Measurements from ENCODE around the gene SAMD4A.
A peak's percentile ranks its signal among the peaks of the same experiment; 100 is the strongest.

Gene SAMD4A

DNA sequence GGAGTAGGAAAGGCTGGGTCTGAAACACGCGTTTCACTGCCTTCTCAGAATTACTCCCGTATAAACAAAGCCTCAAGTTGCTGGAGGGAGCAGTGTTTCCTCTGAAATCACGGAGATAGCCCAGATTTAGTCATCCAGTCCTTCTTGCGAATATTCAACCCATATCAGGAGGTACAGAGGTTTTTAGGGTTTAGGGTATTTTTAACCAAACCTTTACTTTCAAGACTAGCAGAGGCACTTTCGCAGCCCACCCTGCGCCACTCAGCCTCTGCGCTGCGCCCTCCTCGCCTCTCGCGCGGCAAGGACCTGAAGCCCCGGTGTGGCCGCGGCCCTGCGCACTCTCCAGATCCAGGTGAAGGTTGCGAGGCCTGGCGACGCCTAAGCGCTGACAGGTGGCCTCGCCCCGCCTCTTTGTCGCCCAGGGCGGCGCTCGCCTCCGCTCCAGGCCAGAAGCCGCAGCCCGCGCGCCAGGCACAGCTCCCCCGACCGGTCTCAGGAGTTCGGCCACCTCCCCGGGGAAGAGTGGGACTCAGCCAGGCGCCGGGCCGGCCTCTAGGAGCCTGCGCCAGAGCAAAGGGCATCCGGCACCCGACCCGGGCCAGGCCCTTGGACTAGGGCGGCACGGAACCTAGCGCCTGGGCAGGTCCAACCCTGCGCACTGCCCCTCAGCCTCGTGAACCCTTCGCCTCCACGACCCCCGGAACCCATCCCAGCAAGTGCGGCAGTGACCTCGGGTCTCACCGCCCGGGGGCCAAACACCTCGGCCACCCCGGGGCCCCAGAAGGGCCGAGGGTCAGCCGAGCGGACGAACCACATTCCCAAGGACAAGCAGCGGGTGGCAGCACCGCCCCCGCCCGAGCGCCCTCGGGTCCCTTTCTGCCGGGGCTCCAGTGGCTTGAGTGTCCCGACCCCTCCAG lies 1.8 kb upstream of the SAMD4A start:
- TF ChIP-seq CTCF (IDR thresholded peaks at IDR 0.05; ENCODE audit: extremely low read depth, insufficient read depth, missing control alignments): peak; percentile 26
- in situ Hi-C loops (cut with MboI; ENCODE audit: low pct_unique_long_range_greater_than_20kb, low sequenced_read_pairs, unreplicated experiment): no loop called here
- DNase-seq (ENCODE audit: low spot score): peak; percentile 78

- in situ Hi-C loops (cut with MboI; ENCODE audit: low pct_unique_long_range_greater_than_20kb, low sequenced_read_pairs, unreplicated experiment): no loop called here
- DNase-seq (ENCODE audit: low spot score): peak; percentile 91
These were observed 1.0 kb upstream of the SAMD4A start for GRCh38 chr14:54565785-54566409.

DNA sequence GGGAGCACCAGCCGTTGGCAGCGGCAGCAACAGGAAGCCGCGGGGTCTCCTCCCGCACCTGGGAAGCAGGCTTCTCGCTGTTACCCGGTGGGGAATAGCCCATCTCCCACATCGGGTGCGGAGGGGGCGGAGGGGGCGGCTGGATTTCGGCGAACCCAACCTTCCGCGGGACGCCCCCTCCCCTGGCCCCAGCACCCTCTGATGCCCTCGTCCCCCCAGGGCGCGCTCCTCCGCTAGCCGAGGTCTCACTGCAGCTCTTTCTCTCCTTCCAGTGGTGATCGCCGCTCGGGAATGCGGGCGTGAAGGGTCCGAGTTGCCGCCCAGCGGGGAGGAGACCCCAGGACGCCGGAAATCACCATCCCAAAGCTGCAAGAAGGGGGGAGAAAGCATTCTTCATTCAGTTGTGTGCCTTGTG lies 303 bp downstream of the SAMD4A start:
- DNase-seq (ENCODE audit: low spot score): no peak
- in situ Hi-C loops (cut with MboI; ENCODE audit: low pct_unique_long_range_greater_than_20kb, low sequenced_read_pairs, unreplicated experiment): no loop called here
- no peak for TF ChIP-seq CTCF (IDR thresholded peaks at IDR 0.05; ENCODE audit: extremely low read depth, insufficient read depth, missing control alignments)

More at GRCh38 chr14:54565785-54566409, 1.0 kb upstream of the SAMD4A start:
- TF ChIP-seq CTCF (IDR thresholded peaks at IDR 0.05; ENCODE audit: extremely low read depth, insufficient read depth, missing control alignments): no peak

GRCh38 chr14:54567639-54568561 lies 972 bp downstream of the SAMD4A start:
- DNase-seq (ENCODE audit: low spot score): peak; percentile 77
- in situ Hi-C loops (cut with MboI; ENCODE audit: low pct_unique_long_range_greater_than_20kb, low sequenced_read_pairs, unreplicated experiment): no loop called here
- TF ChIP-seq CTCF (IDR thresholded peaks at IDR 0.05; ENCODE audit: extremely low read depth, insufficient read depth, missing control alignments): no peak

- in situ Hi-C loops (cut with MboI; ENCODE audit: low pct_unique_long_range_greater_than_20kb, low sequenced_read_pairs, unreplicated experiment): no loop called here
- TF ChIP-seq CTCF (IDR thresholded peaks at IDR 0.05; ENCODE audit: extremely low read depth, insufficient read depth, missing control alignments): no peak
- no peak for DNase-seq (ENCODE audit: low spot score)
These were observed 2.1 kb downstream of the SAMD4A start for GRCh38 chr14:54568821-54569595.
